ENCODE results near the gene IRX1.

IRX1 gene

GRCh38 chr5:3594510-3595005, 1.1 kb upstream of the IRX1 start:
- Histone ChIP-seq H3K27me3 (ENCODE audit: insufficient read depth, low read length) (peaks cover 94% of the 10 kb centered on the region), H3K4me1 (ENCODE audit: insufficient read depth, low read length) (peaks cover 38% of the 10 kb centered on the region), H3K4me3 (ENCODE audit: low read length) (peak overlapping the region; percentile 52), H3K36me3 (ENCODE audit: insufficient read depth, low read length) (no peaks in the 10 kb centered on the region), H3K27ac (ENCODE audit: low read depth, low read length) (no peak overlapping the region), H3K9me3 (ENCODE audit: insufficient read depth, low read depth, low read length) (no peaks in the 10 kb centered on the region), H3K9ac (ENCODE audit: low read depth, low read length) (peak overlapping the region; percentile 34; the same call in 1 of the 2 replicates)
- WGBS = under 1% methylated on average over 52 of the region's 52 CpGs

- peak overlapping the region; percentile 52 for H3K4me3 ChIP-seq (ENCODE audit: low read length)
- no peaks in the 10 kb centered on the region for H3K9me3 ChIP-seq (ENCODE audit: insufficient read depth, low read depth, low read length)
- H3K36me3 ChIP-seq (ENCODE audit: insufficient read depth, low read length) = no peaks in the 10 kb centered on the region
- peaks cover 94% of the 10 kb centered on the region for H3K27me3 ChIP-seq (ENCODE audit: insufficient read depth, low read length)
- peaks cover 32% of the 10 kb centered on the region for H3K4me1 ChIP-seq (ENCODE audit: insufficient read depth, low read length)
- no peak overlapping the region for H3K27ac ChIP-seq (ENCODE audit: low read depth, low read length)
- WGBS = under 1% methylated on average over 63 of the region's 63 CpGs
- peak overlapping the region; percentile 18; the same call in 1 of the 2 replicates for H3K9ac ChIP-seq (ENCODE audit: low read depth, low read length)
Observed at GRCh38 chr5:3596261-3596825, 711 bp downstream of the IRX1 start.

GRCh38 chr5:3596857-3597166, 1.2 kb downstream of the IRX1 start:
- Histone ChIP-seq H3K9ac (ENCODE audit: low read depth, low read length) (peak overlapping the region; percentile 18; the same call in 1 of the 2 replicates), H3K4me3 (ENCODE audit: low read length) (peak overlapping the region; percentile 52)

GRCh38 chr5:3597167-3598007, 1.8 kb downstream of the IRX1 start:
- Histone ChIP-seq H3K4me3 (ENCODE audit: low read length) (peak overlapping the region; percentile 52), H3K36me3 (ENCODE audit: insufficient read depth, low read length) (no peaks in the 10 kb centered on the region), H3K27ac (ENCODE audit: low read depth, low read length) (no peak overlapping the region), H3K9ac (ENCODE audit: low read depth, low read length) (peak overlapping the region; percentile 16; the same call in 1 of the 2 replicates), H3K9me3 (ENCODE audit: insufficient read depth, low read depth, low read length) (no peaks in the 10 kb centered on the region), H3K27me3 (ENCODE audit: insufficient read depth, low read length) (peaks cover 94% of the 10 kb centered on the region), H3K4me1 (ENCODE audit: insufficient read depth, low read length) (peaks cover 32% of the 10 kb centered on the region)
- WGBS = 2% methylated on average over 42 of the region's 42 CpGs

More at GRCh38 chr5:3596857-3597166, 1.2 kb downstream of the IRX1 start:
- WGBS = 4% methylated on average over 7 of the region's 7 CpGs
- no peak overlapping the region for H3K27ac ChIP-seq (ENCODE audit: low read depth, low read length)
- H3K27me3 ChIP-seq (ENCODE audit: insufficient read depth, low read length) = peaks cover 94% of the 10 kb centered on the region
- H3K9me3 ChIP-seq (ENCODE audit: insufficient read depth, low read depth, low read length) = no peaks in the 10 kb centered on the region
- H3K4me1 ChIP-seq (ENCODE audit: insufficient read depth, low read length) = peaks cover 32% of the 10 kb centered on the region
- no peaks in the 10 kb centered on the region for H3K36me3 ChIP-seq (ENCODE audit: insufficient read depth, low read length)

GRCh38 chr5:3598207-3598606, 2.6 kb downstream of the IRX1 start:
- H3K27me3 ChIP-seq (ENCODE audit: insufficient read depth, low read length) = peaks cover 94% of the 10 kb centered on the region
- H3K4me1 ChIP-seq (ENCODE audit: insufficient read depth, low read length) = peaks cover 28% of the 10 kb centered on the region
- peak overlapping the region; percentile 52 for H3K4me3 ChIP-seq (ENCODE audit: low read length)
- H3K9ac ChIP-seq (ENCODE audit: low read depth, low read length) = no peak overlapping the region
- no peaks in the 10 kb centered on the region for H3K9me3 ChIP-seq (ENCODE audit: insufficient read depth, low read depth, low read length)
- no peaks in the 10 kb centered on the region for H3K36me3 ChIP-seq (ENCODE audit: insufficient read depth, low read length)
- H3K27ac ChIP-seq (ENCODE audit: low read depth, low read length) = no peak overlapping the region
- WGBS = 24% methylated on average over 5 of the region's 8 CpGs

- no peaks in the 10 kb centered on the region for H3K9me3 ChIP-seq (ENCODE audit: insufficient read depth, low read depth, low read length)
- no peaks in the 10 kb centered on the region for H3K36me3 ChIP-seq (ENCODE audit: insufficient read depth, low read length)
- H3K9ac ChIP-seq (ENCODE audit: low read depth, low read length) = no peak overlapping the region
- H3K27ac ChIP-seq (ENCODE audit: low read depth, low read length) = no peak overlapping the region
- peak overlapping the region; percentile 52 for H3K4me3 ChIP-seq (ENCODE audit: low read length)
- WGBS = 5% methylated on average over 12 of the region's 12 CpGs
- peaks cover 94% of the 10 kb centered on the region for H3K27me3 ChIP-seq (ENCODE audit: insufficient read depth, low read length)
- H3K4me1 ChIP-seq (ENCODE audit: insufficient read depth, low read length) = peaks cover 24% of the 10 kb centered on the region
Observed at GRCh38 chr5:3598769-3599211, 3.2 kb downstream of the IRX1 start.

GRCh38 chr5:3599226-3600105, 3.8 kb downstream of the IRX1 start:
- H3K36me3 ChIP-seq (ENCODE audit: insufficient read depth, low read length) = no peaks in the 10 kb centered on the region
- peaks cover 19% of the 10 kb centered on the region for H3K4me1 ChIP-seq (ENCODE audit: insufficient read depth, low read length)
- no peaks in the 10 kb centered on the region for H3K9me3 ChIP-seq (ENCODE audit: insufficient read depth, low read depth, low read length)
- 18% methylated on average over 86 of the region's 86 CpGs for WGBS
- H3K27ac ChIP-seq (ENCODE audit: low read depth, low read length) = no peak overlapping the region
- peak overlapping the region; percentile 52 for H3K4me3 ChIP-seq (ENCODE audit: low read length)
- H3K9ac ChIP-seq (ENCODE audit: low read depth, low read length) = no peak overlapping the region
- peaks cover 94% of the 10 kb centered on the region for H3K27me3 ChIP-seq (ENCODE audit: insufficient read depth, low read length)

- no peak overlapping the region for H3K27ac ChIP-seq (ENCODE audit: low read depth, low read length)
- peaks cover 19% of the 10 kb centered on the region for H3K4me1 ChIP-seq (ENCODE audit: insufficient read depth, low read length)
- H3K9me3 ChIP-seq (ENCODE audit: insufficient read depth, low read depth, low read length) = no peaks in the 10 kb centered on the region
- no peak overlapping the region for H3K9ac ChIP-seq (ENCODE audit: low read depth, low read length)
- WGBS = 5% methylated on average over 71 of the region's 71 CpGs
- H3K36me3 ChIP-seq (ENCODE audit: insufficient read depth, low read length) = no peaks in the 10 kb centered on the region
- H3K27me3 ChIP-seq (ENCODE audit: insufficient read depth, low read length) = peaks cover 94% of the 10 kb centered on the region
- peak overlapping the region; percentile 39 for H3K4me3 ChIP-seq (ENCODE audit: low read length)
Observed at GRCh38 chr5:3600106-3601060, 4.8 kb downstream of the IRX1 start.

- WGBS = 4% methylated on average over 19 of the region's 23 CpGs
- Histone ChIP-seq H3K9me3 (ENCODE audit: insufficient read depth, low read depth, low read length) (no peaks in the 10 kb centered on the region), H3K27ac (ENCODE audit: low read depth, low read length) (no peak overlapping the region), H3K36me3 (ENCODE audit: insufficient read depth, low read length) (no peaks in the 10 kb centered on the region), H3K9ac (ENCODE audit: low read depth, low read length) (no peak overlapping the region), H3K4me1 (ENCODE audit: insufficient read depth, low read length) (peaks cover 19% of the 10 kb centered on the region), H3K4me3 (ENCODE audit: low read length) (peak overlapping the region; percentile 39), H3K27me3 (ENCODE audit: insufficient read depth, low read length) (peaks cover 100% of the 10 kb centered on the region)
Observed at GRCh38 chr5:3601061-3601710, 5.6 kb downstream of the IRX1 start.
